H1 (cell line): ENCODE measurements around the gene NRN1. TPM values are rescaled to one million over a fixed set of nuclear protein-coding genes. Genes with fewer than 3 reads are reported as not detected.
"Not testable (repeated sequence)": the region's sequence is repeated elsewhere in the genome, so short reads cannot be mapped to it uniquely, and the experiment has no call there.

Experiments
- CTCF ChIA-PET: fragments of 300-600 bp; sonication (Branson Sonifier 250); formaldehyde crosslinking; loops from one replicate; lab custom pipeline; 2021; ENCODE audit not compliant: partially characterized antibody; lab: Charles Lee
- POLR2A ChIA-PET: fragments of 300-600 bp; sonication (Branson Sonifier 250); formaldehyde crosslinking; loops from one replicate; lab custom pipeline; 2021; ENCODE audit warnings: inconsistent platforms; ENCODE audit not compliant: partially characterized antibody; lab: Charles Lee
- DNase-seq, 2 experiments: peaks; one replicate each; pipeline versions ENCODE4 v3.0.0 to v3.0.0-alpha.2; 2010 to 2022; ENCODE audit warnings: low spot score in 2 of 2, low read depth in 1 of 2, mixed read lengths in 1 of 2
- FAIRE-seq: peaks from 2 replicates; lab custom pipeline; 2011; peaks lifted over from hg19 to GRCh38; lab: Jason Lieb, UNC
- H2AFZ ChIP-seq: 2 replicates; pipeline ENCODE4 v1.8.1; 2012; ENCODE audit warnings: low read length, inconsistent platforms
- H2AK5ac ChIP-seq: 2 replicates; pipeline ENCODE4 v1.6.1; 2013; ENCODE audit warnings: low read depth, low read length
- H2BK120ac ChIP-seq: replicated peaks from 2 replicates; pipeline ENCODE3; 2013; ENCODE audit warnings: low read depth, low read length, inconsistent platforms
- H2BK12ac ChIP-seq: 2 replicates; pipeline ENCODE4 v1.6.1; 2013; ENCODE audit warnings: low read depth, low read length
- H2BK15ac ChIP-seq: 2 replicates; pipeline ENCODE4 v1.6.1; 2013; ENCODE audit warnings: low read length
- H2BK20ac ChIP-seq: 2 replicates; pipeline ENCODE4 v1.6.1; 2013; ENCODE audit warnings: low read length
- H2BK5ac ChIP-seq: 2 replicates; pipeline ENCODE4 v1.6.1; 2013; ENCODE audit warnings: low read depth, low read length
- H3K14ac ChIP-seq: 2 replicates; pipeline ENCODE4 v1.6.1; 2013; ENCODE audit warnings: inconsistent platforms; ENCODE audit not compliant: insufficient read length
- H3K18ac ChIP-seq: 2 replicates; pipeline ENCODE4 v1.6.1; 2013; ENCODE audit warnings: low read length; ENCODE audit errors: extremely low read depth
- H3K23ac ChIP-seq: 2 replicates; pipeline ENCODE4 v1.6.1; 2013; ENCODE audit warnings: inconsistent platforms; ENCODE audit not compliant: insufficient read length
- H3K23me2 ChIP-seq: 2 replicates; pipeline ENCODE4 v1.6.1; 2013; ENCODE audit warnings: low read depth, low read length
- H3K27ac ChIP-seq: 2 replicates; pipeline ENCODE4 v1.6.1; 2011; ENCODE audit warnings: low read depth, low read length, inconsistent platforms
- H3K27me3 ChIP-seq, 4 experiments: replicated peaks in 1 of 4; 1 replicate in 1 of 4; 2 replicates in 3 of 4; pipeline versions ENCODE4 v1.6.1 to v1.8.1; 2011 to 2013; ENCODE audit warnings: low read length in 3 of 4, mild to moderate bottlenecking in 3 of 4, inconsistent platforms in 2 of 4, mixed read lengths in 2 of 4, moderate library complexity in 1 of 4; ENCODE audit not compliant: control insufficient read depth in 3 of 4, insufficient read depth in 3 of 4; ENCODE audit errors: extremely low read depth in 1 of 4
- H3K36me3 ChIP-seq, 4 experiments: 2 replicates each; pipeline versions ENCODE4 v1.6.1 to v1.8.1; 2011 to 2013; ENCODE audit warnings: mild to moderate bottlenecking in 4 of 4, low read length in 3 of 4, moderate library complexity in 2 of 4, control low read depth in 1 of 4, inconsistent platforms in 1 of 4; ENCODE audit not compliant: insufficient read depth in 4 of 4, control insufficient read depth in 2 of 4
- H3K4ac ChIP-seq: replicated peaks from 2 replicates; pipeline ENCODE3; 2013; ENCODE audit warnings: low read length, low read depth, mixed read lengths, inconsistent platforms; ENCODE audit not compliant: insufficient read length
- H3K4me1 ChIP-seq, 4 experiments: replicated peaks in 1 of 4; 1 replicate in 1 of 4; 2 replicates in 3 of 4; pipeline versions ENCODE4 v1.6.1 to v1.8.1; 2011 to 2013; ENCODE audit warnings: low read length in 3 of 4, inconsistent platforms in 2 of 4, mixed read lengths in 1 of 4; ENCODE audit not compliant: insufficient read depth in 4 of 4, control insufficient read depth in 3 of 4
- H3K4me2 ChIP-seq, 2 experiments: 2 replicates each; pipeline versions ENCODE4 v1.6.1 to v1.8.1; 2011 to 2013; ENCODE audit warnings: low read depth in 2 of 2, low read length in 2 of 2, control low read depth in 1 of 2, inconsistent platforms in 1 of 2, mild to moderate bottlenecking in 1 of 2; ENCODE audit not compliant: insufficient read depth in 1 of 2
- H3K4me3 ChIP-seq, 4 experiments: fragments of 200-600, 300-600 bp in 1 of 4; sonication (generic), shearing (Covaris generic), sonication (Bioruptor Twin) in 1 of 4; 2 replicates each; pipeline versions ENCODE4 v1.5.1 to v1.8.1; 2011 to 2016; ENCODE audit warnings: low read length in 4 of 4, low read depth in 3 of 4, control low read depth in 2 of 4, inconsistent platforms in 2 of 4, mild to moderate bottlenecking in 2 of 4, mixed read lengths in 1 of 4, moderate library complexity in 1 of 4; ENCODE audit not compliant: insufficient read depth in 2 of 4; ENCODE audit errors: extremely low read depth in 1 of 4
- H3K56ac ChIP-seq: replicated peaks from 2 replicates; pipeline ENCODE3; 2013; ENCODE audit warnings: low read depth, mild to moderate bottlenecking, mixed read lengths, low read length, inconsistent platforms; ENCODE audit not compliant: insufficient read length
- H3K79me1 ChIP-seq: 2 replicates; pipeline ENCODE4 v1.6.1; 2013; ENCODE audit warnings: low read depth, low read length, control low read depth
- H3K79me2 ChIP-seq, 2 experiments: 2 replicates each; pipeline versions ENCODE4 v1.6.1 to v1.8.1; 2012 to 2013; ENCODE audit warnings: low read length in 2 of 2, mild to moderate bottlenecking in 2 of 2, inconsistent platforms in 1 of 2; ENCODE audit not compliant: insufficient read depth in 2 of 2, control insufficient read depth in 1 of 2
- H3K9ac ChIP-seq, 4 experiments: replicated peaks in 1 of 4; 1 replicate in 1 of 4; 2 replicates in 3 of 4; pipeline versions ENCODE4 v1.6.1 to v1.8.1; 2011 to 2013; ENCODE audit warnings: low read depth in 3 of 4, low read length in 3 of 4, control low read depth in 2 of 4, mild to moderate bottlenecking in 2 of 4, moderate library complexity in 2 of 4, inconsistent platforms in 1 of 4; ENCODE audit errors: extremely low read depth in 1 of 4
- H3K9me3 ChIP-seq, 2 experiments: 2 replicates each; pipeline versions ENCODE4 v1.6.1 to v1.8.1; 2012 to 2013; ENCODE audit warnings: mild to moderate bottlenecking in 2 of 2, moderate library complexity in 2 of 2, control low read depth in 1 of 2, inconsistent platforms in 1 of 2, low read depth in 1 of 2, low read length in 1 of 2, mixed read lengths in 1 of 2; ENCODE audit not compliant: insufficient read depth in 2 of 2
- H4K20me1 ChIP-seq, 2 experiments: replicated peaks in 1 of 2; 2 replicates each; pipeline versions ENCODE3 to v1.8.1; 2011 to 2013; ENCODE audit warnings: inconsistent platforms in 2 of 2, low read length in 2 of 2, mild to moderate bottlenecking in 1 of 2; ENCODE audit not compliant: insufficient read depth in 2 of 2, control insufficient read depth in 1 of 2
- H4K5ac ChIP-seq: 2 replicates; pipeline ENCODE4 v1.6.1; 2013; ENCODE audit warnings: low read length, low read depth, mixed read lengths, inconsistent platforms; ENCODE audit not compliant: insufficient read length
- H4K8ac ChIP-seq: 2 replicates; pipeline ENCODE4 v1.8.0; 2013; ENCODE audit warnings: mild to moderate bottlenecking, moderate library complexity, low read length, inconsistent platforms; ENCODE audit not compliant: insufficient read depth; ENCODE audit errors: extremely low read depth
- H4K91ac ChIP-seq: replicated peaks from 2 replicates; pipeline ENCODE3; 2013; ENCODE audit warnings: low read length, mixed read lengths, inconsistent platforms; ENCODE audit not compliant: insufficient read length
- WGBS, 2 experiments: shearing (Covaris generic) in 1 of 2; methylation state at CpG; one replicate each; pipeline versions ENCODE4 v1.1.6 to v1.1.7; 2013 to 2015; ENCODE audit warnings: low lambda C conversion rate in 2 of 2, mixed read lengths in 2 of 2, inconsistent platforms in 1 of 2, low coverage in 1 of 2, missing lambda C conversion rate in 1 of 2; ENCODE audit not compliant: insufficient replicate concordance in 2 of 2, insufficient coverage in 1 of 2, insufficient read length in 1 of 2; ENCODE audit errors: extremely low coverage in 1 of 2, missing lambda C conversion rate in 1 of 2; 5-methylcytosine and 5-hydroxymethylcytosine counted together
- polyA plus RNA-seq, 7 experiments: library from polyadenylated mRNA; depleted of rRNA in 3 of 7; stranded (reverse) in 5 of 7; unstranded in 2 of 7; fragments of >200 nt in 5 of 7; fragments of 200-250 nt in 2 of 7; gene quantifications; 1 replicate in 5 of 7; 2 replicates in 1 of 7; 4 replicates in 1 of 7; pipeline versions ENCODE4 v1.2.1 to v1.2.3, GENCODE V29; 2011 to 2013; ENCODE audit warnings: missing spikeins in 2 of 7, mixed read lengths in 2 of 7
- total RNA-seq: library from RNA; stranded (reverse); fragmentation: NEBNext Ultra II Directional; extraction: Animal tissue kit (Norgen Biotek cat#: 25700); gene quantifications from 2 replicates; pipeline ENCODE4 v1.2.1, GENCODE V29; 2021

Gene NRN1
- total and polyA plus RNA-seq, 2 of the 8 experiments (the other 6 are each of a cell fraction or from before 2014, with no cell fraction given): 0.06 to 0.26 TPM

GRCh38 chr6:6022841-6023240 is 16.1 kb upstream of the NRN1 start:
- H3K18ac ChIP-seq, H3K9me3 ChIP-seq, H2BK12ac ChIP-seq, H3K9ac ChIP-seq, POLR2A ChIA-PET, H3K4me3 ChIP-seq, H4K8ac ChIP-seq, H4K20me1 ChIP-seq, H3K56ac ChIP-seq, H3K79me2 ChIP-seq, H3K27ac ChIP-seq, CTCF ChIA-PET, H3K4ac ChIP-seq, H3K14ac ChIP-seq, H2BK20ac ChIP-seq, H3K79me1 ChIP-seq, H2AFZ ChIP-seq, H3K23ac ChIP-seq, H3K27me3 ChIP-seq, H2BK120ac ChIP-seq, H3K23me2 ChIP-seq, DNase-seq, H3K4me1 ChIP-seq, FAIRE-seq, H3K4me2 ChIP-seq, H4K5ac ChIP-seq, H2AK5ac ChIP-seq, H2BK5ac ChIP-seq, H4K91ac ChIP-seq, H2BK15ac ChIP-seq, H3K36me3 ChIP-seq: not testable (repeated sequence)
- WGBS, 2 experiments: 58% methylated on average over 2 of the region's 2 CpGs; no CpG with 5 or more reads in 1 of the 2 experiments
